OCI-LY7 (cell line): ENCODE measurements around the gene AMPD3.

Experiments
- CTCF ChIP-seq: fragments of 200-600 bp; sonication (generic); conservative IDR thresholded peaks from 2 replicates; pipeline ENCODE4 v1.5.1; 2014; ENCODE audit warnings: mild to moderate bottlenecking, antibody characterized with exemption, low read length, moderate library complexity, mixed read lengths
- EZH2phosphoT487 ChIP-seq: fragments of 200-600 bp; sonication (generic); IDR thresholded peaks from 2 replicates; pipeline ENCODE4 v1.6.1; 2018; ENCODE audit warnings: low read depth, borderline replicate concordance, mild to moderate bottlenecking, mixed run types, antibody characterized with exemption, low read length, moderate library complexity, mixed read lengths

GRCh38 chr11:10498022-10498400 is 42.9 kb downstream of the AMPD3 start:
- TF ChIP-seq CTCF = no peak
- TF ChIP-seq EZH2phosphoT487 = no peak
